Hematopoietic multipotent progenitor cell treated with erythropoietin and hydrocortisone succinate and interleukin-3 and kit ligand, for 4 days (in vitro differentiated cells): Measurements from ENCODE around the gene PPIC.
"Not testable (repeated sequence)": the region's sequence is repeated elsewhere in the genome, so short reads cannot be mapped to it uniquely, and the experiment has no call there.

Source experiments
- DNase-seq: peaks from one replicate; pipeline ENCODE4 v3.0.0-alpha.2; 2015

The PPIC gene

DNA sequence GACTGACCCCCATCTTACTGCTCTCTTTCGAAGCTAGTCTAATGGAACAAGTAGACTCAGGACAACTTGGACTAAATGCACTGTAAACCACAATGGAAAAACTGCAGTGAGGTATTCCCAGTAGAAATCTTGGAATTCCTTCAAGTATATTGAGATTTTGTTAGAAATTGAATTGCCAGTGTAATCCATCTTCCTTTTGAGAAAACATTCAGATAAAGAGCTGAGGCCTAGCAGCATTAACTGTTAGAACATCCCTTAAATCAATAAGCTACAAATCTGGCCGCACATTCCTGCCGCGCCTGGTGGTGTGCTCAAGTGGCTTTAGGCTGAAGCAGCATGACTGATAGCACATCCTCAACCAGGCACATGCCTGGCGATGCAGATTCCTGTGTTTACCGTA, 29.3 kb downstream of the PPIC start:
- no peak for DNase-seq

DNA sequence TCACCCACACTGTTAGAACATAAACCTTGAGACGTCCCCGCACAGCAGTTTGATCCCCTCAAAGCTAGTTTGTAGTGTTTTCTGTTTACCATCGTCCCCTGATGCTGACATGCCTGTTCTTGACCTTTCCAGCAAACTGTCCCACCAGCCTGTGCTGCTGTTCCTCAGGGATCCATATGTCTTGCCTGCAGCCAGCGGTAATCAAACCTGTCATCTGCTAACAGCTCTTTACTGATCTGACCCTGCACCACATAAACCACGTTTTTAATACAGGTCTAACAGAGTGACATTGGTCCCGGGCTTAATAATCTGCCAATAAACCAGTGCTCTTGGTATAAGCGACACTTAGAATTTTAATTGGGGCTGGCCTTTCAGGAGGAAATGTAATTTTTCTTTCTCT, 34.7 kb downstream of the PPIC start:
- no peak for DNase-seq

DNA sequence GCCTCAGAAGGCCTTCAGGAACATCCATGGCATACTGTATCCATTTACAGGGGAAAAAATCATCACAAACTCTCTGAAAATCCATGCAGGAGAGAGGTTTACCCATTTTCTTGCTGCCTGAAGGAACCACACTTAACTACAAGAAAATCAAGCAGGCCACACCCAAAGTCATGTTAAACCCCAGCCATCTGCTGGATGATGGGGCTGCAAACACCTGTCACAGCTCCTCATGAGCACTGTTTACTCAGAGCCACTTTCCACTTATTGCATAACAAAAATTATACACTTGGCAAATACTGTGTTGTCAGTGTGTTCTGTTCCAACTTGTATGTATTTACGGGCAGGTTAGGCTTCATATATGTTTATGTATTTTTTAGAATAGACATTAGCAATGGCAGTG, 35.8 kb downstream of the PPIC start:
- no peak for DNase-seq

DNA sequence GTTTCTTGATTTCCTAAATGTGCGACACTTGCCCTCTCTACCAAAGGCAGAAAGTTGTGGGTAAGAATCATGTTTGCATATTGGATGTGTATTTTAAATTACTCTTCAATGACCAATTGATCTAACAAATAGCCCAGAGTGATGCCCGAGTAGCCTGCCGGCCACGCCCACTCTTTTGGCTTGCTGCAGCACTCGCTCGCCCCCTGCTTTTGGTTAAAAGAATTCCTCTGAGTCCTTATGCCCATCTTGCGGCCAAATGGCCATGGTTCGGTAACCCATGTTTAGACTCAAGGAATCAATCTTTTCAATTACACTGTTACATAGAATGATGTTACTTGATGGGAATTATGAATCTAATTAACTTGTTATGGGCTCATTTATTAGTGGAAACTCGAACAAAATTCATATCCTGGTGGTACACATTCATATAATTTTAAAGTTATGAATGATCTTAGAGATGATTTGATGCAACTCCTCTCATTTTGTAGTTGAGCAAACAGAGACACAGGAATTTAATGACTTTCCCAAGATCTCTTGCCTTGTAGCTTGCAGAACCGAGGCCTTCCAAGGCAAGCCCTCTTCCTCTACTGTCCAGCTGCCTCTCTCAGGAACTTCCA, 36.5 kb downstream of the PPIC start:
- DNase-seq: peak; percentile 77

DNA sequence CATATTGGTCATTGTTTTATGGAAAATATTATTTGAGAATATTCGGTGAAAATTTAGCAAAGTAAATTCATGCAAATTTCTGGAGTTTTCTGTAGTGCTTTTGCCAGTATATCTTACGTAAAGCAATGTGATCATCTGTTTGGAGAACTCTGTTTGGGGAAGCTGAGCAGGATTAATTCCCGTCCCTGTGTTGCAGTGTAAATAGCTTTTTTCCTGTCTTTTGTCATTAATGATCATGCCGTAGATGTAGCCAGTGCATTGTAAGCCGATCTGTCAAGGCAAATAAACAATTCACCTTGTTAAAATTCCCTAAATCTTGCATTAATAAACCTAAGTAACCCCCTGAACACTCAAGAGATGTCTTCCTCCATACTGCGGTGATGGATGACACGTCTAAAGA, 39.2 kb downstream of the PPIC start:
- no peak for DNase-seq

DNA sequence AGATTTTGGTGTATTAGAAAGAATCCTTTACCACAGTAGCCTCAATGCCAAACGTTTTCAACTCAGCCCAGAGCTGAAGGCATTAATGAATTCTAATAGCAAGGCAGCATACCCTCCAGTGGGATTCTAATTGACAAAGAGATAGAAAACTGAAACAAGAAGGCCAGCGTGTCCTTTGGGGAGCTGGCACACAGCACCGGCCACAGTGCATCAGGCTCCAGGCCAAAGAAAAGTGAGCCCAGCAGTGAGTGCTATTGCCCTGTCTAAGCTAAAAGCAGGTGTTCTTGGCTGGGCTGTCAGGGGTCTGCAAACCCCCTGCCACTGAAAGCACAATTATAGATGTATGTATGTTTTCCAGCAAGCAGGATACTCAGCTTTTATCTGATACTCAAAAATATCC, 40.4 kb downstream of the PPIC start:
- no peak for DNase-seq

DNA sequence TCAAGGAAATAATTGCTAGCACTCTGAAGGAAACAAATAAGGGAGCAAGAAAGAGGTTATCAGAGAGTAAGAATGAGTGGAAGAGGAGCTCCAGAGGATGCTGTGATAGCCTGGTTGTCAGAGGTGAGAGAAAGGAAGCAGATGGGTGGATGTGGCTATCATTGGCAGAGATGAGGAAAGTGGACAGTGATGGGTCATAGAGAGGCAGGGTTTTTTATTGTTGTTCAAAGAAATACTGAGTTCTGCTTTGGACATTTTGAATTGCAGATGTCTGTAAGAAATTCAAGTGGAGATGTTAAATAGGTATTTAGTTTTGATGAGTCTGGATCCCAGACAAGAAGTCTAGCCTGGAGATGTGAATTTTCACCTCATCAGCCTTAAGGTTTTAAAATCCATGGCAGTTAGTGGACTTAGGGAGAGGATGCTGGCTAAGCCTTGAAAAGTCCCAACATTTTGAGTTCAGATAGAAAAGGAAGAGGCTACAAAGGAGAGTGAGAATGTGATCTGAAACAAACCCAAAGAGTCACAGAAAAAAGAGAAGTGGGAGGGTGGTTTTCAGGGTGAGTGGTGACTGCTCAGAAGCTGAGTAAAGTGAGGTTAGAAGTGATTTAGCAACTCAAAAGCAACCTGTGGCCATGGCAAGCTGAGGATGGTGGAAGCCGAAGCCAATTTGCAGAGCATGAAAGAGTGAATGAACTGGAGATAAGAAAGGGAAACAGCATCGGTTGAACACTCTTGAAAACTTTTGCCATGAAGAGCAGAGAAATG, 50.4 kb downstream of the PPIC start:
- peak; percentile 3 for DNase-seq

DNA sequence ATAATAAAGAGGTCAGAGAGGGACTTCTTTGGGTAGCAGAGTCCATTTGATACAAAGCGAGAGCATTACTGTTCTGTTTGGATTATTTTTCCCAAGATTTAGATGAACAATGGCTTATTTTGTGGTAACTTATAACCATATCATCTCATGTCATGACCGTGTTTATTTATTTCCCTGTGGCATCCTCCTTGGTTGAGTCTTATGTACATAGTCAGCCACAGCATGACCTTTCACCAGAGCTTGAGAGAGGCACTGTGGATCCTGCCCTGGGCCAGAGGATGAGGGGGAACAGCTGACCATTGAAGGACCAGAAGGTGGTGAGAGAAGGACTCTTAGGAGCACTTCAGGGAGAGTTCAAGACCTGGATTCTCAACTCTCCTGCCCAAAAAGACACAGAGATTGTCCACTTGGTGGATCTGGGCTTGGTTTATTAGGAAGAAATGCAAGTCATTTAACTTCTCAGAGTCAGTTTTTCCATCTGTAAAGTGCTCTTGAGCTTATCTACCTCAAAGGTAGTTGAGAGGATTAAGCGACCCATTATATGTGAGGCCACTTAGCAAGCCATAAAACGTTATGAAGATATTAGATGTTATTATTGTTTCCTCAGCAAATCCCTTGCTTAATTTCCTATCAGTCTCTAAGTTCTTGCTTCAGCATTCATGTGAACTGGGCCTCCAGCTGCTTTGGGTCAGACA, 51.4 kb downstream of the PPIC start:
- no peak for DNase-seq

DNA sequence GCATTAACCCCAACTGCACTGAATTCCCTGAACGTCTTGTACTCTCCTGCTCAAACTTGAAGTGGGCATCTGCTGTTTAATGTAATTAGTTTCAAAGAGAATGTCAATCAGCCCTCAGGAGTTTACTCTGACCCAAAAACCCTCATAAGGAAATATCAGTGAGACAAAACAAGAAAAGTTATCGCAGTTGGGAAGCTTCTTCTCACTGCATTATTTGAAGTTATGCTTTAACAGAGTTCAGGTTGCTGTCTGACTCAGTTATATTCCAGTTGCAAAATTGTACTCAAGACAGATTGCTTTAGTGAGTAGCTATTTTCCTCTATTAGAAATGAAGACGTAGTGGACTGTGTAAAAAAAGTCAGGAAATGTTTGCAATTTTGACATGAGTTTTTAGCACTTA, 52.1 kb downstream of the PPIC start:
- DNase-seq: no peak

DNA sequence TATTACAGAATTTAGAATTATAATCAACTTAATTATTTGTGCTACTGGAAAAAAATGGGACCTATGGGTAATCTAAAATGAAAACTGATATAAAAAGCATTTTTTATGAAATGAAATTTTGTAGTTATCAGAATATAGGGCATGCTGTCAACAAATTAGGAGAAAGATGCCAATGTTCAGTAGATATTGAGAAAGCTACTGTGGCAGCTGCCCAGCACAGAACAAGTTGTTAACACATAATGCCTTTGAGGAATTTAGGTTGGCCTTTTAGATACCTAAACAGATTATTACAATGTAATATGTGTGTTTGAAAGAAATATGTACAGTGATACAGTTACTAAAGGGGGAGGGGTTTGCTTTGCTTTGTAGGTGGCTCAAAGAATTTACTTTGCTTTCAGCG, 54.1 kb downstream of the PPIC start:
- no peak for DNase-seq

DNA sequence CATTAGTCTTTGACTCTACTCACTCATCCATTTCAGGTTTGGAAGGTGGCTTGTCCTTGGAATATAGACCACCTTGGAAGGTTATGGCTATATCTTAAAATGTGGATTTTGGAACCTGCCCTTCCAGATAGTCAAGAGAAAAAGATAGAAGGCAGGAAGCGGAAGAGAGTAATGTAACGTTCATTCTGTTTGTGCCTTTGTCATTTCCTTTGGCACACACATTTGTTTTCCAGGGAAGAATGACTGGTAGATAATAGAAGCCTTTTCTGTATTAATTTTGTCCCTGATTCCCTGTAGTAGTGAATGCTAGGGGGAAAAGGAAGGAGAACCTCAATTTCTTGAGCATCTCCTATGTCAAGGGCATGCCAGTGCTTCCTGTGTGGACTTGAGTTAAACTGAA, 54.7 kb downstream of the PPIC start:
- DNase-seq: no peak

DNA sequence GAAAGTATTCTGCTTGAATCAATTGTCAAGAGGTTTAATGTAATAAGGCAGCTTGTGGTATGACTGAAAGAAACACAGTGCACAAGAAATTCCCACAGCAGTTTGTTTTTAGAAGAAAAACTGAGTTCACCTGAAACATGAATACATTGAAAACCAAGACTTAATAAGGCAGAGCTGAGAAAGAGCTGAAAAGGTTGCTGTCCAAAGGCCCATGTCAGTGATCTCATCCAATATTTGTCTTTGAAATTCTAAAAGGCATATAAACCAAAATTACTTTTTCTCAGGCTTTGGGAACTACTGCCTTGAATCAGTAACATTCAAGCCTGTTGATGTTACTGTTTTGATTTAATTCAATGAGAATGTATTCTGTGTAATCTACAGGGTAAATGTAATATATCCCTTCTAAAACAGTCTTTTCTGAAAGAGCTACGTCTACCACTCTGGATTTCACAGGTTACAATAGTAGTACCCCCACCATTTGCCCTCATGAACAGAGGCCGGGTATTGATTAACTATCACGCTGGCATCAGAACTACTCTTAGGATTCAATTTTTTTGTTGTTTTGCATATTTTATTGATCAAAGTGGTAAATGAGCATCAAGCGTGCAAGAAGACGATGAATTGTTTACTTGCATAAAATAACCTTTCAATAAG, 57.8 kb downstream of the PPIC start:
- DNase-seq: no peak

DNA sequence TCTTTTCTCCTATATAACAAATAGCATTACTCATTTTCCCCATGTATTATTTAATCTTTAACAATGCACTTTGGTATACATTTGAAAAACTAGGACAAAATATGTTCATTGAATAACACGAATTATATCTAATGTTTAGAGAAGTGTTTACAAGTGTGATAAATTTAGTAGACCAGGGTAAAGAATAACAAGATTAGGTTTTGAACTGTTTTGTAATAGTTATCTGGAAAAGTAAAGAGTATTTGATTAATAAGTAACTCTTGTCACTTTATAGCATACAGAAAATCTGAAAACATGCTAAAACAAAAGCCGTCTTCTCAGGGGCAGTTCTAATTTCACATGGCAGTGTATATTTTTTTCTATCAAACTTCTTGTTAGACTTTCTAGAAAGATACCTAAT, 58.5 kb downstream of the PPIC start:
- DNase-seq: no peak

DNA sequence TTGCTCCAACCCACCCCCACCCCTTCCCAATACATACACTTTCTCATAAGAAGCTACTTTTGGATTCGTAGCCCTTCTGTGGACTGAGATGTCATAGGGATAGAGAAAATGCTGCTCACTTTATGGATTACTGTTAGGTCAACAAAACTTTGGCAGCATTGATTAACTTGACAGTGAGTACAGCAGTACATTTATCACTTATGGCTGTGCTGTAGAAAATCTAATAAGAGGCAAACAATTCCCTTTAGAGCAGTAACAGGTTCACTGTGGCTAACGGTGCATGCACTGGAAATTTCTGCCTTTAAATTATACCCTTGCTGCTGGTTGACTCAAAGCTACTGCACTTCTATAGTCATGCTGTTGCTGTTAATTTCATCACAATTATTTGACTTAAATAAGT, 59.2 kb downstream of the PPIC start:
- no peak for DNase-seq

DNA sequence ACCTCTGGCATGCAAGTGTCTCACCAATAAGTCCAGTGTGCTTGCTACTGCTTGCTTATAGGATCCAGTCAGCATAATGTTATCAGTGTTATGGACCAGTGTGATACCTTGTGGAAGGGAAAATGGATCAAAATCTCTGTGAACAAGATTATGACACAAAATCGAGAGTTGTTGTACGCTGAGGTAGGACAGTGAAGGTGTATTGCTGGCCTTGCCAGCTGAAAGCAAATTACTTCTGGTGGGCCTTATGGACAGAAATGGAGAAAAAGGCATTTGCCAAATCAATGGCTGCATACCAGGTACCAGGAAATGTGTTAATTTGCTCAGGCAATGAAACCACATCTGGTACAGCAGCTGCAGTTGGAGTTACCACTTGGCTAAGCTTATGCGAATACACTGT, 62.3 kb downstream of the PPIC start:
- DNase-seq: not testable (repeated sequence)

DNA sequence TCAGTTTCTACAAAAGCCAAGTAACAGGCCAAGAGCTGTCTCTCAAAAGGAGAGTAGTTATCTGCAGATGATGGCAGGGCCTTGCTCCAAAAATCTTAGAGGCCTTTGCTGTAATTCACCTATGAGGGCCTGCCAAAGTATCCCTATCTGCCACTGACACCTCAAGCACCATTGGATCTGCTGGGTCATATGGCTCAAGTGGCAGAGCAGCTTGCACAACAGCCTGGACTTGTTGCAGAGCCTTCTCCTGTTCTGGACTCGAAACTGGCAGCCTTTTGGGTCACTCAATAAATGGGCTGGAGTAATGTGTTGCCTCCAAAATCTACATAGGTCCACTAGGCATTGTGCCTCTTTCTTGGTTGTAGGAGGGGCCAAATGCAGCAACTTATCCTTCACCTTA, 62.8 kb downstream of the PPIC start:
- DNase-seq: not testable (repeated sequence)
